Stimulated activated CD4-positive, alpha-beta T cell treated with anti-CD3 and anti-CD28 coated beads, Interleukin-15, amount 100 ng/mL, for 1 hour (primary cell): Measurements from ENCODE around the gene VEGFC.

ENCODE experiments used
- DNase-seq, 2 donors: peaks; one replicate each; pipeline ENCODE4 v3.0.0-alpha.2; 2020; ENCODE audit warnings: low read depth in 1 of 2, low spot score in 1 of 2

The VEGFC gene

DNA sequence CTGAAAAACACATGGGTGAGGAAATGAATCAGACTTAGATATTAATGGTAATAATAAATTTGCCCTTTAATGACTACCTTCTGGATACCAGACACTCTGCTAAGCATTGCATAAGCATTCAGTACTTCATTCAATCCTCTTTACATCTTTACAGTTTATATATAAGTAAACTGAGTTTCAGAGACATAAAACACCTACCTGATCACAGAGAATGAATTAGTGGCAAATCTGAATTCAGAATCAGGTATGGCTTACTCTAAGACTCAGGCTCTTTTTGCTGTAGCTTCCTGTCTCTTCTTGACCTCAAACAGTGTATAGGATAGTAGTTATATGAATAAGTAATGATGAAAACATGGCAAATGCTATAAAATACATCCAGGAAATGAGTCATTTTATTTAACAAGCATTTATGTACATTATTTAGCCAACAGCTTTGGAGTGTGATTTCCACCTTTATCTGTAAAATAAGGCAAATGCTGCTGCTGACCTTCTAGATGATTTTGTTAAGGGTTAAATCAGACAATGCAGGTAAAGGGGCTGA lies 83.9 kb downstream of the VEGFC start:
- no peak for DNase-seq

GRCh38 chr4:176690716-176691115 lies 102.0 kb downstream of the VEGFC start:
- no peak for DNase-seq

GRCh38 chr4:176680668-176681180 lies 112.0 kb downstream of the VEGFC start:
- no peak for DNase-seq

GRCh38 chr4:176676901-176677300 lies 115.8 kb downstream of the VEGFC start:
- DNase-seq: no peak

GRCh38 chr4:176675810-176676209 lies 116.9 kb downstream of the VEGFC start:
- DNase-seq: no peak

GRCh38 chr4:176671532-176671931 lies 121.2 kb downstream of the VEGFC start:
- no peak for DNase-seq

GRCh38 chr4:176668324-176668723 lies 124.4 kb downstream of the VEGFC start:
- no peak for DNase-seq

DNA sequence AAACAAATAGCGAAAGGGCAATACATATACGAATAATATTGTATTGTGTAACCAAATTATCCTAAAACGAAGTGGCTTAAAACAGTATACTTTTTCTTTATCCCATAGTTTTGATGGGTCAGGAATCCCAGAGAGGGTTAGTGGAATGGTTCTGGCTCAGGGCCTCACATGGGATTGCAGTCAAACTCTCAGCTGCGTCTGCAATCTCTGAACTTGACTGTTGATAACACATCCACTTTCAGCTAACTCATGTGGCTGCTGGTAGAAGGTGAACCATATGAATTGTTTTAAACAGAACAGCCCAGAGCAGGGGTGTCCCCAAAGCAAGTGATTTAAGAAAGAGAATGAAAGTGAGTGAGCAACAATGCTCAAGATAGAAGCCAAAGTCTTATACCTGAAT lies 127.8 kb downstream of the VEGFC start:
- DNase-seq: no peak

GRCh38 chr4:176660561-176660960 lies 132.2 kb downstream of the VEGFC start:
- DNase-seq: no peak

DNA sequence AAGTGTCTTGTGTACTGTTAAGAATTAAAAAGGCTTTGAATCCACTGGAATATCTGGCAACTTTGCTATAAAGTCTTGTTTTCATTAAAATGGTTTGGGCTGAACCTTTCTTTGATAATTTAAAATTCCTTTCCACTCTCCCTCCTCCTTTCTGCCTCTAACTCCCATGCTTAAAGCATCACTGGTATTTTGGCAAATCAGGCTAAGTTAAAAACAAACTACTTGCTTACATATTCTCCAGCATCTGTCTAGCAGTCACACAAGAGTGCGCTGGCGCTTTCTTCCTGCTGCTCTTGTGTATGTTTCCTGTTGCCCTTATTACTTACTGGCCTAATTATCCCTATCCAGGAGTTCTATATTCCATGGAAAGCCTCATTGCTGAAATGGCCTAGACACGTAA lies 136.6 kb downstream of the VEGFC start:
- no peak for DNase-seq

GRCh38 chr4:176654565-176655216 lies 138.0 kb downstream of the VEGFC start:
- no peak for DNase-seq

GRCh38 chr4:176653401-176654220 lies 139.1 kb downstream of the VEGFC start:
- DNase-seq: no peak

- no peak for DNase-seq
These were observed 146.4 kb downstream of the VEGFC start for GRCh38 chr4:176646311-176646710.

DNA sequence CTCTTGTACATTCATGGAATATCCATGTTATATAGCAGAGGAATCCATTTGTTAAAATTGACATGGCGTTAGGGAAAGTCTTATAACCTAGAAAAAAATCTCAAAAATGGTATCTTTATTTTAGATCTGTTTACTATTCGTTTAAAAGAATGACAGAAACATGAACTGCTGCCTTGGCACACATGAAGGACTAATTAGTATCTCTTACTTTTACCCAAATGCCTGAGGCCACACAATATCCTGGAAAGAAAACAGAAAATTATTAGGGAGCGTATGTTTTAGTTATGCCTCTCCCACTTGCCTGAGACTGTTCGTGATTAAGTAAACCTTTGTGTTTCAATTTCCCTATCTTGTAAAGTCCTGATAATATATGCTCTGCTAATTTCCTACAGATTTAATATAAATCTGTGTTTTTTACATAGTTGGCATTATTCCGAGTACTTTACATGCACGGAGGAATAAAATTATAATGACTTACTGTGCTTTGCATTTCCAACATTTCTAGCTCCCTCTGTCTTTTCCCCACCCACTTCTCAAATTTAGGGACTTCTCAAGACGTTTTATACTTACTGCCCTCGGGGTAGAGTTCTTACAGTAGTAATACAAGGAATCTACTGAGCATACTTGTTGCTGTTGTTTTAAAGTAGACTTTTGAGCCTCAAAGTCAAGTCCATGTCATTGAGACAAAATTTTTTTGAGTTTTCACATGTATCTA lies 147.3 kb downstream of the VEGFC start:
- DNase-seq: no peak

- no peak for DNase-seq
These were observed 150.2 kb downstream of the VEGFC start for GRCh38 chr4:176642472-176642871.

GRCh38 chr4:176641237-176641636 lies 151.5 kb downstream of the VEGFC start:
- no peak for DNase-seq

- no peak for DNase-seq
These were observed 153.7 kb downstream of the VEGFC start for GRCh38 chr4:176638992-176639391.

- no peak for DNase-seq
These were observed 156.4 kb downstream of the VEGFC start for GRCh38 chr4:176636292-176636691.

DNA sequence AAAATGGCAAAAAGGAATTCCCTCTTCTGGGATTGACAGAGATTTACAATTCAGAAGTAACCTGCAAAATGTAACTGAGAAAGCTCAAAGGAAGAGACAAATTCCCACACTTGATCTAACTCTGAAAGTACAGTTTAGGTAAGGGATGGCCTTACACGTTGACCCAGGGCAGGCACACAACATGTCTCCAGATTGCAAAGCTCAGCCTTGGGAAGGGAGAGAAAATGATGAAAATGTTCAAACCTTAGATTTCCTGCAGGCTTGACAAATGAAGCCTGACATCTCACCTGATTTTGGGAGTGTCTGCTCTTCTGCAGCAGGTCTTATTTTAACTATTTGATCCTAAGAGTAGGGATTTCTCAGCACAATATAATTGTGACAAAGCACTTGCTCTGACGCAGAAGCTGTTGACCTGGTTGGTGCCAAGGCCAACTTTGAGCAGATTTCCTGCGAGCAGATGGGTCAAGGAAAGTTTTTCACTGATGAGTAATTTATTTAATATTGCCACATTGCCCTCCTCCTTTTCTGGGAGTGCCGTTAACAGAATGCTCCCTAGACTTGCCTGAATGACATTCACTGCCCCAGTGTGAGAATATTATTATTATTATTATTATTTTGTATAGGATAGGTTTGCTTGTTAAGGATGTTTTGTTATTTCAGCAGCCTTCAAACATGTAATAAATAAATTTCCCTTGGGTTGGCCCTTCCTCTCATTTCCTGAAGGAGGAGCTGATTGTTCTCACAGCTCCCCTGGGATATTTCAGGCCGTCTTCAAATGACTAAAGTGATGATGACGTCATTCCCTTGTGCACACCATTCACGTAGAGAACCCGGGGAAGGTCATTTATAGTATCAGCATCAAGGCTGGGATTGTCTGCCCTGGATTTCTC lies 157.1 kb downstream of the VEGFC start:
- DNase-seq: no peak
